PC-3 (cell line): Measurements from ENCODE around the gene SARNP.

Experiments used
- EZH2 ChIP-seq: fragments of 300-600 bp; sonication (generic); IDR thresholded peaks from one replicate; pipeline ENCODE4 v1.6.1; 2017; ENCODE audit warnings: antibody characterized with exemption, mild to moderate bottlenecking, low read length; ENCODE audit not compliant: unreplicated experiment
- TF ChIP-seq, protein P1 (sequence below): fragments of 300-600 bp; sonication (generic); conservative IDR thresholded peaks from 2 replicates; pipeline ENCODE4 v1.5.1; 2017; ENCODE audit warnings: antibody characterized with exemption, low read depth, mild to moderate bottlenecking, low read length

DNA sequence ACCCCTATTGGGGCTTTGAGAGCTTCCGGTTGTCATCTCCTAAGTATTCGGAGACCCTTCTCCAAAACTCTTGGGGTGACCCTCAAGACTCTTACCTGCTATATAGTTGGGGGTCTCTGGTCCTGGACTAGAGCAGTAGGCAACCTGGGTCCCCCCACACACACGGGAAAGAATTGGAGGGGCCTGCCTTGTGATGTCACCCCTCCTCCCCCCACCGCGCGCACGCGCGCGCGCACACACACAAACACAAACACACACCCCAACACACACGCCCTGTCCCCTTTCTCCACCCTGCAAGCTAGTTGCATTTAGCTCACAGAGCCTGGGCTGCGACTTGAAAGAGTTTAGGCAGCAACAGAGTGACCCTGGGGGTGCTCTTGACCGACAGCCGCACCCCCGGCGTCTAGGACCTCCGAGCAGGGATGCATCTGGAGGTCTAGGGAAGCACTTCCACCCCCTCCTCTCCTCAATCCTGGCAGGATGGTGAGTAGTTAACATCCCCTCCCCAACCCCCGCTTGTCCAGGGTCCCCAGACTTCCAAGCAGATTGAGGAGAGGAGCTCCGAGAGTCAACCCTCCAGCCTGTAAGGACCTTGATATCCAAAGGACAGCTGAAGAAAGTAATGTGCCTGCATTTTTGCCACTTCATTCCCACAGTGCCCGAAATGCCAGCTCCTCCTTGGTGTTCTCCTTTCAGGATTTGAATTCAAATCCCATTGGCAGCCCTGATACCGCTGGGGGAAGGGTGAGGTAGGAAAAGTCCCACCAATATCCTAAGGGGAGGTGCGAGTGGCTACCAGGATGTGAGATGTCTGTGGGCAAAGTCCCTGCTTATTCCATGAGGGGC is 13.3 kb upstream of the SARNP start:
- TF ChIP-seq, protein P1, sequence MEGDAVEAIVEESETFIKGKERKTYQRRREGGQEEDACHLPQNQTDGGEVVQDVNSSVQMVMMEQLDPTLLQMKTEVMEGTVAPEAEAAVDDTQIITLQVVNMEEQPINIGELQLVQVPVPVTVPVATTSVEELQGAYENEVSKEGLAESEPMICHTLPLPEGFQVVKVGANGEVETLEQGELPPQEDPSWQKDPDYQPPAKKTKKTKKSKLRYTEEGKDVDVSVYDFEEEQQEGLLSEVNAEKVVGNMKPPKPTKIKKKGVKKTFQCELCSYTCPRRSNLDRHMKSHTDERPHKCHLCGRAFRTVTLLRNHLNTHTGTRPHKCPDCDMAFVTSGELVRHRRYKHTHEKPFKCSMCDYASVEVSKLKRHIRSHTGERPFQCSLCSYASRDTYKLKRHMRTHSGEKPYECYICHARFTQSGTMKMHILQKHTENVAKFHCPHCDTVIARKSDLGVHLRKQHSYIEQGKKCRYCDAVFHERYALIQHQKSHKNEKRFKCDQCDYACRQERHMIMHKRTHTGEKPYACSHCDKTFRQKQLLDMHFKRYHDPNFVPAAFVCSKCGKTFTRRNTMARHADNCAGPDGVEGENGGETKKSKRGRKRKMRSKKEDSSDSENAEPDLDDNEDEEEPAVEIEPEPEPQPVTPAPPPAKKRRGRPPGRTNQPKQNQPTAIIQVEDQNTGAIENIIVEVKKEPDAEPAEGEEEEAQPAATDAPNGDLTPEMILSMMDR: no peak
- TF ChIP-seq EZH2: no peak
